Hindlimb muscle (tissue), 1 donor: ENCODE results near the gene MTHFD2L. TPM values are rescaled to one million over a fixed set of nuclear protein-coding genes. Genes with fewer than 3 reads are reported as not detected.

ENCODE experiments used
- DNase-seq: peaks from one replicate; pipeline ENCODE4 v3.0.0-alpha.2; 2013
- polyA plus RNA-seq: library from polyadenylated mRNA; unstranded; fragments of 120-200 nt; gene quantifications from one replicate; pipeline ENCODE4 v1.2.1, GENCODE V29; 2013; ENCODE audit not compliant: insufficient read length

The MTHFD2L gene
- polyA plus RNA-seq, 1 donor = 13.6 TPM

- no peak for DNase-seq
Observed at GRCh38 chr4:74309223-74309622, 151.3 kb downstream of the MTHFD2L start.

GRCh38 chr4:74311696-74312313, 153.9 kb downstream of the MTHFD2L start:
- DNase-seq = no peak

- no peak for DNase-seq
Observed at GRCh38 chr4:74314329-74314728, 156.4 kb downstream of the MTHFD2L start.

GRCh38 chr4:74314944-74315343, 157.0 kb downstream of the MTHFD2L start:
- no peak for DNase-seq

GRCh38 chr4:74315376-74315775, 157.5 kb downstream of the MTHFD2L start:
- DNase-seq = no peak

GRCh38 chr4:74316397-74316796, 158.5 kb downstream of the MTHFD2L start:
- DNase-seq = no peak

- DNase-seq = no peak
Observed at GRCh38 chr4:74317616-74318246, 159.8 kb downstream of the MTHFD2L start.

GRCh38 chr4:74318276-74318675, 160.4 kb downstream of the MTHFD2L start:
- no peak for DNase-seq

- no peak for DNase-seq
Observed at GRCh38 chr4:74319470-74319869, 161.6 kb downstream of the MTHFD2L start.

GRCh38 chr4:74320559-74321118, 162.7 kb downstream of the MTHFD2L start:
- DNase-seq = no peak

- DNase-seq = no peak
Observed at GRCh38 chr4:74322301-74322700, 164.4 kb downstream of the MTHFD2L start.

- no peak for DNase-seq
Observed at GRCh38 chr4:74323663-74324062, 165.7 kb downstream of the MTHFD2L start.

GRCh38 chr4:74324262-74324661, 166.3 kb downstream of the MTHFD2L start:
- no peak for DNase-seq

GRCh38 chr4:74325886-74326285, 168.0 kb downstream of the MTHFD2L start:
- DNase-seq = no peak

GRCh38 chr4:74327762-74328161, 169.8 kb downstream of the MTHFD2L start:
- no peak for DNase-seq

GRCh38 chr4:74328501-74328900, 170.6 kb downstream of the MTHFD2L start:
- no peak for DNase-seq

GRCh38 chr4:74329307-74329706, 171.4 kb downstream of the MTHFD2L start:
- no peak for DNase-seq

GRCh38 chr4:74330295-74330750, 172.4 kb downstream of the MTHFD2L start:
- no peak for DNase-seq

- DNase-seq = no peak
Observed at GRCh38 chr4:74331252-74331651, 173.3 kb downstream of the MTHFD2L start.

GRCh38 chr4:74331944-74332343, 174.0 kb downstream of the MTHFD2L start:
- no peak for DNase-seq

- no peak for DNase-seq
Observed at GRCh38 chr4:74334636-74335035, 176.7 kb downstream of the MTHFD2L start.

GRCh38 chr4:74335341-74336021, 177.6 kb downstream of the MTHFD2L start:
- DNase-seq = no peak

GRCh38 chr4:74338792-74339333, 180.9 kb downstream of the MTHFD2L start:
- DNase-seq = no peak
